GM19452 (cell line): ENCODE data around the gene SLC25A45.

Source experiments
- ATAC-seq: cut with Tn5 transposase; IDR thresholded peaks from one replicate; pipeline ENCODE4 v1.9.1; 2021; ENCODE audit not compliant: unreplicated experiment

SLC25A45 gene

DNA sequence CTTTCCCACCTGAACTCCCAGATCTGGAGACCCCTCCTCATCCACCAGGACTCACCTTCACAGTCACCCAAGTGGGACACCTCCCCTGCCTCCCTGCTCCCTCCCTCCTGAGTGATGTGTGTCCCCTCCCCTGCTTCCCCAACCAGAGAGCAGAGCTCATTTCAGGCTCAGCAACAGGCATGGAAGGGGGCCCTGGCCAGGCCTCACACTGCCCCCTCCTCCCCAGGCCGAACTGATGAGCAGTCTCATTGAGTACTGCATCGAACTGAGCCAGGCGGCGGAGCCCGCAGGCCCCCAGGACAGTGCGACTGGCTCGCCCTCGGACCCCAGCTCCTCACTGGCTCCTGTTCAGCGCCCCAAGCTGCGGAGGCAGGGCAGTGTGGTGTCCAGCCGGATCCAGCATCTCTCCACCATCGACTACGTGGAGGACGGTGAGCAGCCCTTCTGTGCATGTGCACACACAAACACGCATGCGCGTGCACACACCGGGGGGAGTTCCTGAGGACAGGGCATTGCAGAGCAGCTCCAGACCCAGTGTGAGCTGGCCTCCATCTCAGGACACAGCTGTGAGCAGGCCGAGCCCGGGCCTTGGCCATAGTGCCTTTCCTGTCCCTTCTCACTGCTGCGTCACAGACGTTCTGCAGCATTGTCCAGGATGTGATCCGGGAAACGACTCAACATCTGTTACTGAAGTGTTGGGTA, 22.3 kb upstream of the SLC25A45 start:
- no peak for ATAC-seq

DNA sequence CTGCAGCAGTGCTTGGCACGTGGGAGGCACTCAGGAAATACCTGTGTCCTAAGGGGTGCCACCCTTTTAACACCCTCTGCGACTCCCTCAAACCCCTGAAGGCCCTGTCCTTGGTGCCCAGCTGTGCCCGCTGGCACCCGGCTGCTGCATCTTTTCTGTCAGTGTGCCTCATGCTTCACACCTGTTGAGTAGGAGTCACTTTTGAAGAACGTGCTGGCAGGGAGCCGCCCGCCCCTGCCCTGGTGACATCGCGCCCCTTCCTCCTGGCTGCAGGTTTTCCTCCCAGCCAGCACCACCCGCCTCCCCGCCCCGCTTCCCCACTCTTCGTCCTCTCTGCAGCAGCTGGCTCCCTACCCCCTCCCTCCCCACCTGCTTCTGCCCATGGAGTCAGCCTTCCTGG, 21.8 kb upstream of the SLC25A45 start:
- no peak for ATAC-seq

DNA sequence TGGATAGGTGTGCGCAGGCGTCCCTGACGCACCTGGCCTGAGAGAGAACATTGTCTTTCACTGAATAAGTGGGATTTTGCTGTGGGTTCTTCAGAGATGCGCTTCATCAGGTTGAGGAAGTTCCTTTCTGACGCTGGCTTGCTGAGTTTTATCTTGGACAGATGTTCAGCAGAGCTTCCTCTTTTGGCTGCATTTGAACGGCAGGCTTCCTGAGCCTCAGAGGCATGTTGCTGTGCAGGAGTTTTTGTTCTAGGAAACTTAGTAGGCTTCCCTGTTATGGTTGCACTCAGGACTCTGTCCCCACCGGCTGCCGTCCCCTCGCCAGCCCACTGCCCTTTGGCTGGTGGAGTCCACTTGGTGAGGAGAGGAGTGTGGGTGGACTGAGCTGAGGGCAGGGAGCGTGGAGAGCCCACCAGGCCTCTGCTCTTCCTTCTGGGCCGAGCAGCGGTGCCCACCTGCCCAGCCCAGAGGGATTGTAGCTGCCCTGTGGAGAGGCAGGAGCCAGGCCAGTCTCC, 21.2 kb upstream of the SLC25A45 start:
- no peak for ATAC-seq

DNA sequence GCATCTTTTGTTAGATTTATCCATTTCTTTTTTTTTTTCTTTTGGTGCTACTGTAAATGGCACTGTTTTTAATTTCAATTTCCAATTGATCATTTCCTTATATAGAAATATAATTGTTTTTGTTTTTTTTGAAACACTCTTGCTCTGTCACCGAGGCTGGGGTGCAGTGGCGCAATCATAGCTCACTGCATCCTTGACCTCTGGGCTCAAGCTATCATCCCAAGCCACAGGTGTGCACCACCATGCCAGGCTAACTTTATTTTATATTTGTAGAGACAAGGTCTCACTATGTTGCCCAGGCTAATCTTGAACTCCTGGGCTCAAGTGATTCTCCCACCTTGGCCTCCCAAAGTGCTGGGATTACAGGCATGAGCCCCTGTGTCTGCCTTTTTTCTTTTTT, 20.3 kb upstream of the SLC25A45 start:
- no peak for ATAC-seq

DNA sequence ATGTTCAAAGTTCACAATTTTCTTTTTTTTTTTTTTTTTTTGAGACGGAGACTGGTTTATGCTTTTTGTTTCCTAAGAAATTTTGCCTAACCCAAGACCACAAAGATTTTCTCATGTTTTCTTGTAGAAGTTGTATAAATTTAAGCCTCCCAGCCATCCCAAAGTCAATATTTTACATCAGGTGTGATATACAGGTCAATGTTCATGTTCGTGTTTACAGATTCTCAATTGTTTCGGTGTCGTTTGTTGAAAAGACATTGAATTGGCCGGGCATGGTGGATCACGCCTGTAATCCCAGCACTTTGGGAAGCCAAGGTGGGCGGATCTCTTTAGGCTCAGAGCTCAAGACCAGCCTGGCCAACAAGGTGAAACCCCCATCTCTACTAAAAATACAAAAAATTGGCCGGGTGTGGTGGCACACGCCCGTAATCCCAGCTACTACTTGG, 19.4 kb upstream of the SLC25A45 start:
- no peak for ATAC-seq

DNA sequence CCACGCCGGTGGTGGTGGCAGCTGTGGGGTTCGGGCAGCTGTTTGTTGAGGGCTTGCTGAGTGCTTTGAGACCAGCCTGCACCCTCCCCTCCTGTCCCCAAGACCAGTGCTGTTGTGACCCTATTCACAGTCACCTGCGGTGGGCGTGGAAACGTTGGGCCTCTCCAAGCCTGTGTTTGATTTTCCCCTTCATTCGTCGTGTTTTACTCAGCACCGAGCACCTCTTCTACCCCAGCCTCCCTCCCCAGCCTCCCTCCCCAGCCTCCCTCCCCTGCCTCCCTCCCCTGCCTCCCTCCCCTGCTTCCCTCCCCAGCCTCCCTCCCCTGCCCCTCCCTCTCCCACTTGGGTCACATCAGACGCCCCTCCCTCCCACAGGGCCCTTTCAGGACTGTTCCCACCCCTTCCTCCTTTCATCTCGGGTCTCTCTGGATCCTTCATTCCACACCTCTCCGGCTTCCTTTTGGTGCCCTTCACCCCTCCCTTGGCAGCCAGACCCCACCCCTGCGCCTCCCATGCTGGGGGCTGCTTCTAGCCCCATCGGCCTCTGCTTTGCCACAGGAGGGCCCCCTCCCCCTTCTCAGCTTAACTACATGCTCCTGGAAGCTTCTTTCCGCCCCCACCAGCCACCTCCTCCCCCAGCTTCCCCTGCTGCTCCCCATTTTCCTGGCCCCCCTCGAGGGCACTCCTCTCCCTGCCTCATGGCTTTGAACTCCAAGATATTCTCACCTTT, 18.8 kb upstream of the SLC25A45 start:
- no peak for ATAC-seq

DNA sequence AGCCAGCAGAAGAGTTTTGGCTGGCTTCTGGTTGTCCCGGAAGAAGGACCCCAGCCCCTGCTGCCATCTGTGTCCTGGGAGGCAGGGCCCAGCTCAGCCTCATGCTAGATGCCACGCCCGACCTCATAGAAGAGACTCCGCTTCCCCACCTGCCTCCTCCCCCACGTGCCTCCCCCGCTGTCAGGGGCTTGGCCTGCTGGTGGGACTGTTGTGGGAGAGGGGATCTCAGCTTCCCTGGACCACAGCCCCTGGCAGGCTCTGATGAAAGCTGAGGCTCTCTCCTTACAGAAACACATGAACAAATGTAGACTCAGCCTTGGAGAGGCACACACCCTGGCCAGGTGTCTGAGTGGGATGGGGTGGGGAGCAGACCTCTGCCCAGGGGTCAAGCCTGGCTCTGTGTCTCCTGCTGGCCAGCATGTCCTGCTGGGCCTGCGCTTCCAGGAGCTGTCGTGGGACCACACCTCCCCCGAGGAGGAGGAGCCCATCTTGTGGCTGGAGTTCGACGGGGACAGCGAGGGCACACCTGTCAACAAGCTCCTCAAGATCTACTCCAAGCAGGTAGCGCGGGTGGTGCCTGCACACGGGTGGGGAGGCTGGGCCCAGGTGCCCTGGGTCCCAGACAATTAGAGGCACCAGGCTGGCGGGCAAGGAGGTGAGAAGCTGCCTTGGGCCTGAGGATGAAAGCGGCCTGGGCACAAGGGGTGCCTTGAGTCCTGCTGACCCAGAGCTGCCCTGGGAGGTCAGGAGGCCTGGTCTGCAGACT, 18.0 kb upstream of the SLC25A45 start:
- no peak for ATAC-seq

DNA sequence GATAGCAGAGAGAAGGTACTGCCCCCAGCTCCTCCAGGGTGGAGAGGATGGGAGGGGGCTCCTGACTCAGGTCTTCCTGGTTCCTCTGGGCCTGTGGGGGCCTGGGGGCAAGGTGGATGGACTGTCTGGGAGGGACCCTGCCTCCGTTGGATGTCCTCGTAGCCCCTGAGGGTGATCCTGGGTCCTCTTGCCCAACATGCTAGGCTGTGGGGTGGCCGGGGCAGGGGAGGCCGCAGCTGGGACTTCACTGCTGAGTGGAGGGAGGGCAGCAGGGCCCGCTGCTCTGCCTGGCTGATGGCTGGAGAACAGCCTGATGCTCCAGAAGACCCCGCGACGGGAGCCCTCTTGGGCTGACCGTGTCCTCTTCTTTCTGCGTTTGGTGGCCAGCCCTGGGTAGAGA, 17.4 kb upstream of the SLC25A45 start:
- no peak for ATAC-seq

DNA sequence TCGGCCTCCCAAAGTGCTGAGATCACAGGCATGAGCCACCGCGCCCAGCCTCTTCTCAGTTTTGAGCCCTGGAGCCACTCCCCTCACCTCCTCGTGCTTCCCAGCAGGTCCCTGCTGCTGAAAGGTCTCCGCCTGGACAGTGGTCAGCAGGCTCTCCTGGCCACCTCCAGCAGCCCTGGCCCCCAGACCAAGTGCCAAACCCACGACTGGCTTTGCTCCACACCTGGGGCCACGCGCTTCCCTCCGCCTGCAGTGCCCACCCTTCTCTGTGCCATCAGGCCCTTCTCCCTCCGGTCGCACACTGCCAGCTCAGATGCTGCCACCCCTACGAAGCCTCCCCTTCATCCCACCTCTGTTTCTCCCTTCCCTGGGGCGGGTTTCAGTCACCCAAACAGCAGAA, 16.8 kb upstream of the SLC25A45 start:
- ATAC-seq: no peak

DNA sequence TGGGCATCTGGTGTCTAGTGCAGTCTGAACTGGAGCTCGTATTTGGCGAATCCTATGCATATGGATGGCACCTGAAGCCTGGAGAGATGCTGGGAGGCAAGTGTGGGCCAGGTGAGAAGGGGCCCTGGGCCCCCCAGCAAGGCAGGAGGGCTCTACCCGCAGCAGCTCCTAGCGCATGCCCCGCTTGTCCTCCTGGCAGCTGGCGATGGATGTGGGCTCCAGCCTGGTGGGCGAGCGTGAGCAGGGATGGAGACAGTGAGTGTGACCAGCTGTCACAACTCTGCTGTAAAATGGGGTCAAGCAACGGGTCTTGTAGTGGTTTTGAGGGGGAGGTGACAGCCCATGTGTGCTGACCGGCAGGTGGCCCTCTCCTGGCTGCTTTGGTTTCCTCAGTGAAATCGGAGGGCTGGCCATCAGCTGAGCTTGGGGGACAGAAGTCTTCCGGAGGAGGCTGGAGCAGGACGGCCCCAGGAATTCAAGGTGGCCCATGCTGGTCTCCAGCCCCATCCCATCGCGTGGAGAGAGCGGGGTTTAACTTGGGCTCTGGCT, 16.0 kb upstream of the SLC25A45 start:
- no peak for ATAC-seq

DNA sequence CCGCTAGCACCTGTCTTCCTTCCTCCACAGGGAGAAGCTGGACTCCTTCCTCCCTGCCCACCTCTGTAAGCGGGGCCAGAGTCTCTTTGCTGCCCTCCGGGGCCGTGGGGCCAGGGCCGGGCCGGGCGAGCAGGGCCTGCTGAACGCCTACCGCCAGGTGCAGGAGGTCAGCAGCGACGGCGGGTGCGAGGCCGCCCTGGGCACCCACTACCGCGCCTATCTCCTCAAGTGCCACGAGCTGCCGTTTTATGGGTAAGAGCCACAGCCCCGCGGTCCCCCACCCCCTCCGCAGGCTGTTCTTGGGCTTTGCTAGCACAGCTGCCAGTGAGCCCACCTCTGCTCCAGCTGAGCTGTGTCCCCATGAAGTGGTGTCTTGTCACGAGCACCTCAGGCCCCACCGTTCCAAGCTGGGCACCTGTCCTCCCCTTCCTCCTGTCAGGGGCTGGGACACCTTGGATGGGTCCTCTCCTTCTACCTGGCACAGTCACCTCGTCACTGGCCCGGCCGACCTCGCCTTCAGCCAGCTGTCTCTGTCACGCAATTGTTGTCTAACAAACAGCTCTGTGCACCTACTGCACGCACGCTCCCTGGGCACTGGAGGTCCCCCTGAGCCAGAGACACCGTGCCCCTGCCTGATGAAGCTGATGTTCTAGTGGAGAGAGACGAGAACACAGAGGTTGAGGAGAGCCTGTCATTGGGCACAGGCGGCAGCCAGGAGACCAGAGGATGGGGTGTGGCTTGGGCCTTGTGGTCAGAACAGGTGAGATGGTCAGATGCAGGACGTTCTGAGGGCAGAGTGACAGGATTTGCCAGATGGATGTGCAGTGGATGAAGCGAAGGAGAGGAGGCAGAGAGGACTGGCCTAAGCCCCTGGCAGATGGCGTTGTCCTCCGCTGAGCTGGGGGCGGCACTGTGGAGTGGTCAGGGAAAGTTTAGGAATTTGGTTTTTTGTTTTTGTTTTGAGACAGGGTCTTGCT, 14.6 kb upstream of the SLC25A45 start:
- no peak for ATAC-seq

DNA sequence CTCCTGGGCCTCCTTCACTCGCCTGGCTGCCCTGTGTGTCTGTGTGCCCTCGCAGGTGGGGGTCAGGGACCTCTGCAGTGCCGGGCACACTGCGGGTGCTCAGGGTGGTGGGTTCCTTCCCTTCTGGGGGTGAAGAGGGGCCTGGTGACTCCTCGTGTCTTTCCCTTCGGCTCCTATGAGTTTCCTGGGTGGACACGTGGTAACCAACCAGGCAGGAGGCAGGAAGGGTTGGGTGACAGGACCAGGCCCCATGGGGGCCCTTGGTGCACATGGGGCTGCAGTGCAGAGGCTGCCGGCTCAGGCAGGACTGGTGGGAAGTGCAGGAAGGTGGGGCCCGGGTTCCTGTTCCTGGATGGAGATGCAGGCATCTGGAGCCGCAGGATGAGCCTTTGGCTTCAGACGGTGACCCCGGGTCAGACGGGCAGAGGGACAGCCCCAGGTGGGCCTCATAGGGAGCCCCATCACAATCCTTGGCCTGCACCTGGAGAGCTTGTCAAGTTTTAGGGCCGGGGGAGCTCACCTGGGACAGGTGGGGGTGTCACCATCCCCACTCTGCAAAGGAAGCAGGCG, 13.6 kb upstream of the SLC25A45 start:
- no peak for ATAC-seq

DNA sequence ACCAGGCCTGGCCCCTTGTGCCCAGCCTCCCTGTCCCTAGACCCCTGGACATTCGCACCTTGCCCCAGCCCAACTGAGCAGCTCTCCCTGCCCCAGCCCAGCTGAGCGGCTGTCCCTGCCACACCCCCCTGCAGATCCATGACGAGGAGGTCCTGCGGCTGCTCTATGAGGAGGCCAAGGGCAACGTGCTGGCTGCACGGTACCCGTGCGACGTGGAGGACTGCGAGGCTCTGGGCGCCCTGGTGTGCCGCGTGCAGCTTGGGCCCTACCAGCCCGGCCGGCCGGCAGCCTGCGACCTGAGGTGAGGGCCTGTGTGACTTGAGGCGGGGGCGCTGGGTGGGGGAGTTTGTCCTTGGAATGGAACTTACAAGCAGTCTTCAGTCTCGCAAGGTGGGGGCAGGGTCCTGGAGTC, 11.7 kb upstream of the SLC25A45 start:
- no peak for ATAC-seq

DNA sequence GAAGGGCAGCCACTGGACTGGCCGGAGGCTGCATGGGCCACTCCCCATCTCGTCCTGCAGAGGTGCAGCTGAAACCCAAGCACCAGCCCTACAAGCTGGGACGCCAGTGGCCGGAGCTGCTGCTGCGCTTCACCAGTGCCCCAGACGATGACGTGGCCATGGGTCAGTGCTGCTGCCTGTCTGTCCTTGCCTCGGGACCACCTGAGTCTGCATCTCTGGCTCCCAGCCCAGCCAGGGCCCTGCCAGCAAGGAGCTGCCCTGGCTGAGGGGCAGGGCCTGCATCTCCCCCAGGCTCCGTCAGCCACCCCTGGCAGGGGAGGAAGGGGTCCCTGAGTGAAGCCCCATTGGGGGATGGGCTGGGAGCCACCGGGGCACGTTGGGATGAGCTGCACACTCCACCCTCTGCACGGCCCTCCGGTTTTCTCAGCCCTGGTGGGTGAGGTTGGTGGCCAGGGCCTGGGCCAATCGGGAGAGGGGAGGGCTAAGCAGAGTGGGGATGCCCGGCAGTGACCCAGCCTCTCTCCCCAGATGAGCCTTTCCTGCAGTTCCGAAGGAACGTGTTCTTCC, 11.2 kb upstream of the SLC25A45 start:
- ATAC-seq: no peak

DNA sequence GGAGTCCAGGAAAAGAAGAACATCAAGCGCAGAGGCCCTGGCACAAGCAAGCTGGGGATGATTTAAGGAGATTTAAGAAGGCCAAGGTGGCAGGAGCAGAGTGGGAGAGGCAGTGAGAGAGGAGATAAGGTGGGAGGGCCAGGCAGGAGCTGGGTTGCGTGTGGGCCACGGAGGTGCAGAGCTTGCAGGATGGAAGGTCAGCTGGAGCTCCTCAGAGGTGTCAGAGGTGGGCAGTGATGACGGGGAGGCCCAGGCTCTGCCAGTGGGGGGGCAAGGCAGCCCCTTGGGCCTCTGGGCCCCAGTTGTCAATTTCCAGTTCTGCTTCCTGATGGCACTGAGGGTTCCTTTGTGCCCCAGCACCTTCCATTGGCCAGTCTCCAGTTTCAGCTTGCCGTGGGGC, 10.5 kb upstream of the SLC25A45 start:
- ATAC-seq: no peak

DNA sequence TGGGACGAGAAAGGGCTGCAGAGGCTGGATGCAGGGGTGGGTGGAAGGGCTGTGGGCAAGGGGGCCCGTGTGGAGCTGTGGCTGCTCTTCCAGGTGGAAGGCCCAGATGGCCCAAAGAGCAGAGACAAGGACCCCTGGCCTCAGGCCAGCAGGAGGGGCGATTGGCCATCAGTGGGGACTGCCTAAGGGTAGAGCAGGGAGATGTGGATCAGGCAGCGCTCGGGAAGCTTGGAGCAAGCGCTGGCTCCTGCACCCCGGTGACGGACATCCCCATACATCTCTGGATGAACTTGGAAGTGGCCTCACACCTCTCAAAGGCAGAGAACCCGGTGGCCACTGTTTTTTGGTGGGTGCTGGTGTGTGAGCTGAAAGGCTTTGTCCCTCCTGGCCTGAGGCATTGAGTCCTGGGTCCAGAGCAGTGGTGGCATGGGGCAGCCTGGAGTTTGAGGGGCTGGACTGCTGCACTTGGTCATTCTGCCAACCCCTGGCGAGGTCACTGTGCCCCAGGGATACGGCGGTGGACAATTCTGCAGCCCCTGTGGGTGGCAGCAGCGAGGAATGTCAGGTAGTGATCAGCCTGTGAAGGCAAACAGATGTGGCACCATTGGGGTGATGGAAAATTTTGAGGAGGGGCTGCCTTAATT, 9.9 kb upstream of the SLC25A45 start:
- no peak for ATAC-seq

DNA sequence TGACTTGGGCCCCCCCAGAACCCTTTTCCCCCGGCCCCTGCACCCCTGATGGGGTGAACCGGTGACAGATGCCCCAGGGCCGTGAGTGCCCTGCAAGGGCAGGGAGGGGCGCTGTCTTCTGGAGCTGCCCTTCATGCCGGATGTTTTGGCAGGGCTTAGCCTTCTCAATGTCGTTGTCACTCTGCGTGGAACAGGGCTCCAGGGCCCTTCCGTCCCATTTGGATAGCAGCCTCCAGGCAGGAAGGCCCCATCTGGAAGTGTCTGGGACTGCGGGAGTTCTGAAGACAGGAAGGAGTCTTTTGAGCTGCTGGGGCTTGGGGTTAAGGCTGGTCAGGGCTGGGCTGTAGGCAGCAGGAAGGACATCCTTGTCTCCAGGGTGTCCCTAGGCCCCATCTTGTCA, 8.6 kb upstream of the SLC25A45 start:
- ATAC-seq: no peak

DNA sequence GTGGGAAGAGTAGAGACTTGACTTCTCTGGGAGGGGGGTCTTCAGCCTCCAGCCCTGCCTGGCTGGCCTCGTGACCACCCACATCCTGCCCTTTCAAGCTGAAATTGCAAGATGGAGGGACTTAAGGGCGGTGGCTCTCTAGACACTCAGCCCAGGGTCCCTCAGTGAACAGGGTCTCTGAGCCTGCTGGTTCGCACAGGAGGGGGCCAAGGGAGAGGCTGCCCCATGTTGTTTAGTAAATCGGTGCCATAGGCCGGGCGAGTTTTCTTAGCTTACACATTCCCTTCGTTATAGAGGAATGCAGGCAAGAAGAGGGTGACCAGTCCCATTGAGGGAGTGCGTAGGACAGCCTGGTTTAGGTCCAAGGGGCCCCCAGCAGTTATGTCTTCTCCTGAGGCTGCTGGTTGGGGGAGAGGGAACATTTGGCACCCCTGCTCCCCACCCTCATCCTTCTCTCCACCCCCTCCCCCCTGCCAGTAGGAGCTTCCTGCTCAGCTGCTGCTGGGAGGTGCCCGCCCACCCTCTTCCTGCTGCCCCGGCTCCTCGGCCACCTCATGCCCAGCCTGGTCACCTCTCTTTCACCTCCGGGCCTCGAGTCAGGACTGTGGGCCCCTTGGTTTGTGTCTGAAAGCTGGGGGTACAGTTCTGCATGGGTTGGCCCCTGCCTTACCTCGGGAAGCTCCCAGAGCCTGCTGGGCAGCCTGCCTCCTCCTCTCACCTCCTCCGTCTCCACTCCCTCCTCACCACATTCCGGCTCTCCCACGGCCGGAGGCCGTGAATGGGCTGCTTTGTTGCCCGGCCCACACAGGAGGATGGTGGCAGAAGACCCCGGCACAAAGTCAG, 7.9 kb upstream of the SLC25A45 start:
- no peak for ATAC-seq
